ENCODE measurements around the gene XRCC1.

The XRCC1 gene, protein sequence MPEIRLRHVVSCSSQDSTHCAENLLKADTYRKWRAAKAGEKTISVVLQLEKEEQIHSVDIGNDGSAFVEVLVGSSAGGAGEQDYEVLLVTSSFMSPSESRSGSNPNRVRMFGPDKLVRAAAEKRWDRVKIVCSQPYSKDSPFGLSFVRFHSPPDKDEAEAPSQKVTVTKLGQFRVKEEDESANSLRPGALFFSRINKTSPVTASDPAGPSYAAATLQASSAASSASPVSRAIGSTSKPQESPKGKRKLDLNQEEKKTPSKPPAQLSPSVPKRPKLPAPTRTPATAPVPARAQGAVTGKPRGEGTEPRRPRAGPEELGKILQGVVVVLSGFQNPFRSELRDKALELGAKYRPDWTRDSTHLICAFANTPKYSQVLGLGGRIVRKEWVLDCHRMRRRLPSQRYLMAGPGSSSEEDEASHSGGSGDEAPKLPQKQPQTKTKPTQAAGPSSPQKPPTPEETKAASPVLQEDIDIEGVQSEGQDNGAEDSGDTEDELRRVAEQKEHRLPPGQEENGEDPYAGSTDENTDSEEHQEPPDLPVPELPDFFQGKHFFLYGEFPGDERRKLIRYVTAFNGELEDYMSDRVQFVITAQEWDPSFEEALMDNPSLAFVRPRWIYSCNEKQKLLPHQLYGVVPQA

DNA sequence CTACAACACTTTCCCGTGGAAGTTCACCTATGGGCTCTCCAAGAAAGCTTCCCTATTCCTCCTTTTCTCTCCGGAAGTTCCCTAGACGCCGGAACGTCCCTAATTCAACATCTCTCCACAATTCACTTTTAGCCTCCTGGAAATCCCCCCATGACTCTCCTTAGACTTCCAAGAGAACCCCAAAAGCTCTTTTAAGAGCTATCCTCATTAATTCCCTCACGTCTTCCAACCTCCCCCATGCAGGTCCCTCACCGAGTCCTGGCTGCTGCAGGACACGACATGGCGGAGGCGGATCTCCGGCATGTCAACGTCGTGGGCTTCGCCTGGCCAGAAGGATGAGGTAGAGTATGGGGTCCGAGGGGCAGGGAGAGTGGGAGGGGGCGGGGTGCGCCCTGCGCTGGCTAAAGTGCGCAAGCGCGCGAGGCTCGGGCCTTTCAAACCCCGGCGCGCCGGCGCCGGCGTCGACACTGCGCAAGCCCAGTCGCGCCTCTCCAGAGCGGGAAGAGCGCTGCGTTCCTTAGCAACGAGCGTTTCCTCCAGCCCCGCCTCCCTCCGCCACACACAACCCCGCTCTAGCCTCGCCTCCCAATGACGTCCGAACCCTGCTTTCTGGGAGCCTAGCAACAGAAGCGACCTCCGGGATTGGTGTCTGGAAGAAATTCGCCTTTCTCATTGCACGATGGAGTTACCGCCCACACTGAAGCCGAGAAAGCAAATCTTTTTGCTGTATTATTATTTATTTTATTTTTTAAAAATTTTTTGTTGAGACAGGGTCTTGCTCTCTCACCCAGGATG lies at the start of gene XRCC1, which contains the start of gene PINLYP:
Gene XRCC1 (minus strand): TSS at position 372 of the 795 bp plus-strand sequence. CDS start 69 bp downstream, at position 303.
Gene PINLYP (plus strand): TSS at position 646 of the 795 bp plus-strand sequence. CDS start 1,391 bp downstream, outside the sequence.
- in situ Hi-C loops (cut with MboI; ENCODE audit: low sequenced_read_pairs), result no loop called here

- in situ Hi-C loops (cut with MboI; ENCODE audit: low sequenced_read_pairs), result no loop called here
Observed at GRCh38 chr19:43624933-43625332, 49.6 kb upstream of the XRCC1 start.

DNA sequence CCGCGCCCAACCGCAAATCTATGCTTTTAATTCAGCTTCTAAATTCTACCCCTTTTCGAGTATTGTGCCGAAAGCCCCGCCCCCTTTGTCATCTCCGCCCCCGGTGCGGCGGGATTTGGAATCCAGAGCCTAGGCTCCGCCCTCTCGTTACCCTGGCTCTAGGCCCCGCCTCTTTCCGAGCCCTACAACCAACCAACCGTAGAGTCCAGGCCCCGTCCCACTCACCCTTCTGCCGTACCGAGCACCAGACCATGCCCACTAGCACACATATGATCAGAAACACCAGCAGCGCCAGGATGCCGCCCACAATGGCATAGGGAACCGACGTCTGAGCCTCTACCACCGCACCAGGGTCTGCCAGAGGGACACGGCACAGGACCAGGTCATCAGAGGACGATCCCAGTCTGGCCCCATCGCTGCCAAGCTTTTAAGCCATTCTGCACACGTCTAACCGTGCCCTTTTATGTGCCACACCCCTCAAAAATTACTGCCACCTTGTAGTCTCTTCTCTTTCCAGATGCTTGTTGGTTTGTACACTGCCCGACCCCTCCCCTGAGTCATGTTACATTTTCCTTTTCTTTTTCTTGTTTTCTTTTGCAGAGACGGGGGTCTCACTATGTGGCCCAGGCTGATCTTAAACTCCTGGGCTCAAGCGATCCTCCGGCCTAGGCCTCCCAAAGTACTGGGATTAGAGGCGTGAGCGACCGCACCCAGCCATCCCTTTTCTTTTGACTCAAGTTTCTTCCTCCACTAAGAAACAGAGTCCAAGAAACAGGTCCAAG lies 48.8 kb upstream of the XRCC1 start:
- in situ Hi-C loops (cut with MboI; ENCODE audit: low sequenced_read_pairs), result no loop called here

DNA sequence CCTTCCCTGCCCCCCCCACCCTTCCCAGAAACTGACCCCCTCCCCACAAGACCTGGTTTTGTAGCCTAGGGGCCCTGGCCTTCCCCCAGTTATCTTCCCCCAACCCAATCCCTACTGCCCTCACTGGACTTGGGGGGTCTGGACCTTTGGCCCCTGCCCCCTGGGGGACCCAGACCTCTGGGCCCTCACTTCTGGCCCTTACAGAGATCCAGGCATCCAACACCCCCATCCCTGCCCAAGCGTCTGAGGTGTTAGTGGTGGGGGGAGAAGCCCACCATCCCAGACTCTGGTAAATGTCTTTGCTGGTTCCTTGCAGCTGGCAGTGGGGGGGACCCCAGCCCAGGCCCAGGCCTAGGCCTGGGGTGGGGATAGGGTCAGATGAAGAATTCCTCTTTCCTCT lies 47.6 kb upstream of the XRCC1 start:
- in situ Hi-C loops (cut with MboI; ENCODE audit: low sequenced_read_pairs), result no loop called here

GRCh38 chr19:43622070-43622469 lies 46.7 kb upstream of the XRCC1 start:
- in situ Hi-C loops (cut with MboI; ENCODE audit: low sequenced_read_pairs), result no loop called here

DNA sequence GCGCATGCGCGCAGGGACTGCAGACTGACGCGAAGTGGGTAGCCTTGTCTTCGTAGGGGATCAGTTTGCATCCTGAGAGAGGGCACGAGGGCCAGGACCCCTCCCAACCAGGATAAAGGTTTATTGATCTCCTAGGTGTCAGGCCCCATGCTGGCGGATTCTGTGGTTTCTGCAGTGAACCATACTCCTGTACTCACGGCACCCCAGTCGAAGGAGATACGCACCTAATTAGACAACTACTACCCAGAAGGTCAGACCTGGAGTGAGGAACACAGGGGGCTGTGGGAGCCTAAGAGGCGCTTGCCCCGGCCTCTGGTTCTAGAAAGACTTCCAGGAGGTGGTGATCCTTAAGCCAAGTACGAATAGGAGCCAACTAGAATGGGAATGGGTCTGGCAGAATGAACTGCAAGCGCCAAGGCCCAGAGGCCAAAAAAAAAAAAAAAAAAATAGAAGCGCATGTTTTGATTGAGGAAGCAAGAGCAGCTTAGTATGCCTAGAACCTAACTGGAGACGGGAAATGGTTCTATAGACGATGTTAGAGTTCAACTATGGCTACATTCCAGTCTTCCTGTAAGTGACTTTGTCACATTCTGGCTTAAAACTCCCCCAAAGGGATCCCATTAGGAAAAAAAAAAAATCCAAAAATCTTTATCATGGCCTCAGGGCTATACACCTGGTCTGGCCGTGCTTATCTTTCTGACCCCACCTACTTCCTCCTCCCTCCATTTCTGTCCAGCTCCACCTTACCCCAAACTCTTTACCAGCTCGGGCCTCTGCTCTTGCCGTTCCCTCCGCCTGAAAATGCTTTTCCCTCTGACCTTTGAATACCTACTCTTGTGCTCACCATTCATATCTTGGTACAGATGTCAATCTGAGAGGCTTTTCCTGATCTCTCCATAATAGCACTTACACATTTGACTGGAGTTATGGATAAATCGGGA lies 45.0 kb upstream of the XRCC1 start:
- in situ Hi-C loops (cut with MboI; ENCODE audit: low sequenced_read_pairs), result no loop called here

GRCh38 chr19:43619262-43620060 lies 44.1 kb upstream of the XRCC1 start, which contains the start of gene ZNF428:
Gene ZNF428 (minus strand): TSS chr19:43619629. CDS start chr19:43614304, 5,325 bp downstream.
- in situ Hi-C loops (cut with MboI; ENCODE audit: low sequenced_read_pairs), result no loop called here

DNA sequence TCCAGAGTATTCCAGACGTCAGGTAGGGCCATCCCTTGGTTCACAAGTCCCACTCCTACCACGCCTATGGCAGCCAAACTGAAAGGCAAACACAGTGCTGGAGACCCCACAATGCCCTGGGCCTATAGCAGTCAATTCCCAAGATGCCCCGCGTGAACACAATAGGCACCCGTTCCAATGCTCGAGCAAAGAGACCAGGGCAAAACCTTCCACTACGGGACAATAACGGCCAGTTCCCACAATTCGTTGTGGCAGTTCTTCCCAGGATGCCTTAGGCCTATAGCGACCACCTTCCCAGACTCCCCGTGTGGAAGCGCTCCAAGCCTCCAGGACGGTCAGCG lies 43.6 kb upstream of the XRCC1 start:
- in situ Hi-C loops (cut with MboI; ENCODE audit: low sequenced_read_pairs), result no loop called here

DNA sequence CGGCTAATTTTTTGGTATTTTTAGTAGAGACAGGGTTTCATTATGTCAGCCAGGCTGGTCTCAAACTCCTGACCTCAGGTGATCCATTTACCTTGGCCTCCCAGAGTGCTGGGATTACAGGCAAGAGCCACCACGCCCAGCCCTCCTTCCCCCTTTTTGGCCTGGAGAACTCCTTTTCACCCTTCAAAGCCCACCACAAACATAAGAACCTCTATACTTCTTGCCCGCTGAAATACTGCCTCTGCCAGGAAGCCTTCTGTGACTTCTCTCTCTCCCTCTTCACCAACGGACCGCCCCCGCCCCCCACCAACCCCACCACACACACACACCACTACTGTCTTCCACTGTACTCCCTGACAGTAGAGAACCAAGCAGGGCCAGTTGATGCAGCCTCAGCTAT lies 41.6 kb upstream of the XRCC1 start:
- in situ Hi-C loops (cut with MboI; ENCODE audit: low sequenced_read_pairs), result no loop called here

GRCh38 chr19:43616306-43616705 lies 41.0 kb upstream of the XRCC1 start:
- in situ Hi-C loops (cut with MboI; ENCODE audit: low sequenced_read_pairs), result no loop called here

- in situ Hi-C loops (cut with MboI; ENCODE audit: low sequenced_read_pairs), result no loop called here
Observed at GRCh38 chr19:43612374-43612773, 37.0 kb upstream of the XRCC1 start.

GRCh38 chr19:43611788-43612187 lies 36.5 kb upstream of the XRCC1 start, which contains the start of gene SRRM5:
Gene SRRM5 (plus strand): TSS chr19:43612088. CDS start chr19:43612122, 34 bp downstream.
- in situ Hi-C loops (cut with MboI; ENCODE audit: low sequenced_read_pairs), result no loop called here

DNA sequence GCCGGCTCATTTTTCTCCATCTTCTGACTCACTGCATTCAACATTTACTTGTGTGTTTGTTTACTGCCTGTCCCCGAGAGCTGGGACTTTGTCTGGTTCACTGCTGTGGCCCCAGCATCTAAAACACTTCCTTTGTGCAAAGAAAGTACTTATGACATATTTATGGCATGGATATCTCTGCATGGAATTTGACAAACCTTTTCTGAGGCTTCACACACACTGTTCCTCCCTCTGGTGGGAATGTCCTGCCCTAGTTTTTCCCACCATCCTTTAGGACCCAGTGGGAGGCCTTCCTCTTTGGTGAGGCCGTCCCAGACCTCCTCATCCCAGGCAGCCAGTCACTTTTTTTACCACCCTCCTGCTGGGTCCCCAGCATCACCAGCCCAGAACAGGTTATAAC lies 35.2 kb upstream of the XRCC1 start:
- in situ Hi-C loops (cut with MboI; ENCODE audit: low sequenced_read_pairs), result no loop called here

DNA sequence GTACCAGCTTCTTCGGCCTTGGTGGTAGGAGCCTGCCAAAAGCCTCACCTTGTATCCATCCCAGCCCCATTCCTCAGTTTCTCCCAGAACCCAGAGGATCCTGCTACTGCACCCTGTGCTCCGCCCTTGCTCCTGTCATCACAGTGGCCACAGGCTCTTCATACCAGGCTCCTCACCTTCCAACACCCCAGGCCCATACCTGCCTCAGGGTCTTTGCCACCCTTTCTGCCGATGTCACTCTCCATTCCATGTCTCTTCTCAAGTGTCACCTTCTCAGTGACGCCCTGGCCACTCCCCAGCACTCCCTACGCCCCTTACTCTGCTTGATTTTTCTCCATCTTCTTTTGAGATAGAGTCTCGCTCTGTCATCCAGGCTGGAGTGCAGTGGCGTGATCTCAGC lies 34.5 kb upstream of the XRCC1 start:
- in situ Hi-C loops (cut with MboI; ENCODE audit: low sequenced_read_pairs), result no loop called here

DNA sequence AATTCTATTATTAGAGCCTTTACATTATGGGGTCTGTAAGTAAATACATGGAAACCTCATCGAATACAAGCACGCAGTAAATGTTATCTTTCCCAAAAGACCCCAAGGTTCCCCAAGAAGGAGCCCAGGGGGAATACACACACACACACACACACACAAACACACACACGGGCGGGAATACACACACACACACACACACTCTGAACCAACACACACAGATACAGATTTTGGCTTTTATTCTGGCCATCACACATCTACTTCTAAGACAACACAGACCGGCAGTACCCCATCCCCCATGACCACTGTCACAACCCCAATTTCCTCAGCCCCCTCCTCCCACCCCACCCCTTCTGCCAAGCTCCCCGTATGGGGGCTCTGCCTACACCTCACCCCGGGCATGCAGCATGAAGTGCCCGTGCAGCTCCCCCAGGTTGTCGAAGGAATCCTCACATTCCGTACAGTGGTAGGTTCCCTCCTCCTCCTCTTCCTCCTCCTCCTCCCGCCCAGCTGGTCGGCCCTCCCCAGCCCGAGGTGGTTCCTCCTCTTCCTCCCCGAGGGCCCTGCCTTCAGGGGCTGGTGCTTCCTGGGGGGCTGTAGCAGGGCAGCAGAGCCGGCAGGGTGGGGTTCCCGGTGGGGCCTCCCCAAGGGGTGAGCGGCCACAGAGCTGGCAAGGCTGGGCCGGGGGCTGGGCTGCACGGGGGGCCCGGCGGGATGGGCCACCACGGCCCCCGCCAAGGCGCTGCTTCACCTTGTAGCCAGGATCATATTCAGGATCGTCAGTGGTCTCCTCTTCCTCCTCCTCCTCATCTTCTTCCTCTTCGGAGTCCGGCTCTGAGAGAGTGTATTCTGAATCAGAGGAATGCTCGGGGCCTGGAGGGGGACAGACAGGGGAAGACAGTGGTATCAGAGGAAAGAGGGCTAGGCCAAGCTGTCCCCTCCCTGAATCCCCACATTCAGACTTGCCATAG lies 32.2 kb upstream of the XRCC1 start:
- in situ Hi-C loops (cut with MboI; ENCODE audit: low sequenced_read_pairs), result no loop called here

GRCh38 chr19:43606569-43607229 lies 31.4 kb upstream of the XRCC1 start:
- in situ Hi-C loops (cut with MboI; ENCODE audit: low sequenced_read_pairs), result no loop called here

All from hTERT RPE-1 (cell line).